Glutamatergic neuron (in vitro differentiated cells): ENCODE measurements around the gene NELFE. TPM values are rescaled to one million over a fixed set of nuclear protein-coding genes. Genes with fewer than 3 reads are reported as not detected.

Experiments used
- DNase-seq: peaks from one replicate; pipeline ENCODE4 v3.0.0; 2022
- H3K27ac Mint-ChIP-seq: one replicate; pipeline ENCODE4 v1.8.0; 2020; ENCODE audit warnings: mild to moderate bottlenecking, mixed read lengths, inconsistent platforms; ENCODE audit not compliant: unreplicated experiment
- H3K27me3 Mint-ChIP-seq: one replicate; pipeline ENCODE4 v1.8.0; 2020; ENCODE audit warnings: mild to moderate bottlenecking, moderate library complexity, mixed read lengths, inconsistent platforms; ENCODE audit not compliant: unreplicated experiment
- H3K36me3 Mint-ChIP-seq: one replicate; pipeline ENCODE4 v1.8.0; 2020; ENCODE audit warnings: mild to moderate bottlenecking, mixed read lengths, inconsistent platforms; ENCODE audit not compliant: unreplicated experiment
- H3K4me1 Mint-ChIP-seq: one replicate; pipeline ENCODE4 v1.8.0; 2020; ENCODE audit warnings: mild to moderate bottlenecking, low read depth, mixed read lengths, inconsistent platforms; ENCODE audit not compliant: unreplicated experiment
- H3K4me3 Mint-ChIP-seq: one replicate; pipeline ENCODE4 v1.8.0; 2020; ENCODE audit warnings: mild to moderate bottlenecking, mixed read lengths, inconsistent platforms; ENCODE audit not compliant: unreplicated experiment
- H3K9me3 Mint-ChIP-seq: one replicate; pipeline ENCODE4 v1.8.0; 2020; ENCODE audit warnings: mild to moderate bottlenecking, moderate library complexity, mixed read lengths, inconsistent platforms; ENCODE audit not compliant: unreplicated experiment
- total RNA-seq: library from RNA; stranded (reverse); fragmentation: NEBNext Ultra II Directional; extraction: Animal tissue kit (Norgen Biotek cat#: 25700); gene quantifications from one replicate; pipeline ENCODE4 v1.2.1, GENCODE V29; 2021; ENCODE audit not compliant: unreplicated experiment
- TF ChIP-seq, protein P1 (sequence below): fragments of 200-600 bp; sonication (generic); IDR thresholded peaks from one replicate; pipeline ENCODE4 v1.5.0; 2021; ENCODE audit not compliant: partially characterized antibody, unreplicated experiment

Gene NELFE
- total RNA-seq, 1 donor from 2014 or later = 52.7 TPM

DNA sequence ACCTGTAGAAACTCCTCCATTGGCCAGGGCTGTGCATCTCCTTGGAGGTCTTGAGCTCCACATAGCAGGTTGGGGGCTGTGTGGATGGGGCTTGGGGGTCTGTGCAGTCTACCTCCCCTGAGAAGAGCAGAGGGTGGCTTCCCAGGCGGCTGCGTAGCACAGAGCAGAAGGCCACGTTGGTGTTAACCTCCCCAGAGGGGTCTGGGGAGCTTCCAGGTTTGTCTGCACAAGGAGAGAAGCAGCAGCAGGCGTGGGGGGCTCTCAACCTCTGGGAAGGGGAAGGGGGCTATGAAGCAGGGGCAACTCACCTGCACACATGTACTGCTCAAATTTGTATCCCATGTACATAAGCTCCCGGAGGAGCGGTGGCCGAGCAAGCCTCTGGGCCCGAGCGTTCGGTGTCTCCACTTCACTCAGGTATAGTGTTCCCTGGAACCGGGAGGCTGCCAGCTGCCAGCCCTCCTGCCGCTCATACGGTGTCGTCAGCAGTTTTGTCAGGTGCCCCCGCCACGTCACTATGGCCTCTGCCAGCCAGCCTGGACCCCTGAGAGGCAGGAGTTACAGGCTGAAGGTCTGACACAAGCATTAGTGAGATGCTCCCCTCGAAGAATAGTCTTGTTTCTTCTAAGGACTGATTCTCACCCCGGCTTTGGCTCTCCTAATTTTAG is 12.0 kb upstream of the NELFE start:
- peaks cover 14% of the 10 kb centered on the region for H3K27me3 Mint-ChIP-seq
- peak overlapping the region; percentile 92 for H3K4me3 Mint-ChIP-seq
- H3K36me3 Mint-ChIP-seq = peaks cover 5% of the 10 kb centered on the region
- TF ChIP-seq, protein P1, sequence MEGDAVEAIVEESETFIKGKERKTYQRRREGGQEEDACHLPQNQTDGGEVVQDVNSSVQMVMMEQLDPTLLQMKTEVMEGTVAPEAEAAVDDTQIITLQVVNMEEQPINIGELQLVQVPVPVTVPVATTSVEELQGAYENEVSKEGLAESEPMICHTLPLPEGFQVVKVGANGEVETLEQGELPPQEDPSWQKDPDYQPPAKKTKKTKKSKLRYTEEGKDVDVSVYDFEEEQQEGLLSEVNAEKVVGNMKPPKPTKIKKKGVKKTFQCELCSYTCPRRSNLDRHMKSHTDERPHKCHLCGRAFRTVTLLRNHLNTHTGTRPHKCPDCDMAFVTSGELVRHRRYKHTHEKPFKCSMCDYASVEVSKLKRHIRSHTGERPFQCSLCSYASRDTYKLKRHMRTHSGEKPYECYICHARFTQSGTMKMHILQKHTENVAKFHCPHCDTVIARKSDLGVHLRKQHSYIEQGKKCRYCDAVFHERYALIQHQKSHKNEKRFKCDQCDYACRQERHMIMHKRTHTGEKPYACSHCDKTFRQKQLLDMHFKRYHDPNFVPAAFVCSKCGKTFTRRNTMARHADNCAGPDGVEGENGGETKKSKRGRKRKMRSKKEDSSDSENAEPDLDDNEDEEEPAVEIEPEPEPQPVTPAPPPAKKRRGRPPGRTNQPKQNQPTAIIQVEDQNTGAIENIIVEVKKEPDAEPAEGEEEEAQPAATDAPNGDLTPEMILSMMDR = no peak
- H3K4me1 Mint-ChIP-seq = peaks cover 8% of the 10 kb centered on the region
- no peak overlapping the region for H3K27ac Mint-ChIP-seq
- no peak for DNase-seq
- H3K9me3 Mint-ChIP-seq = peaks cover 20% of the 10 kb centered on the region

DNA sequence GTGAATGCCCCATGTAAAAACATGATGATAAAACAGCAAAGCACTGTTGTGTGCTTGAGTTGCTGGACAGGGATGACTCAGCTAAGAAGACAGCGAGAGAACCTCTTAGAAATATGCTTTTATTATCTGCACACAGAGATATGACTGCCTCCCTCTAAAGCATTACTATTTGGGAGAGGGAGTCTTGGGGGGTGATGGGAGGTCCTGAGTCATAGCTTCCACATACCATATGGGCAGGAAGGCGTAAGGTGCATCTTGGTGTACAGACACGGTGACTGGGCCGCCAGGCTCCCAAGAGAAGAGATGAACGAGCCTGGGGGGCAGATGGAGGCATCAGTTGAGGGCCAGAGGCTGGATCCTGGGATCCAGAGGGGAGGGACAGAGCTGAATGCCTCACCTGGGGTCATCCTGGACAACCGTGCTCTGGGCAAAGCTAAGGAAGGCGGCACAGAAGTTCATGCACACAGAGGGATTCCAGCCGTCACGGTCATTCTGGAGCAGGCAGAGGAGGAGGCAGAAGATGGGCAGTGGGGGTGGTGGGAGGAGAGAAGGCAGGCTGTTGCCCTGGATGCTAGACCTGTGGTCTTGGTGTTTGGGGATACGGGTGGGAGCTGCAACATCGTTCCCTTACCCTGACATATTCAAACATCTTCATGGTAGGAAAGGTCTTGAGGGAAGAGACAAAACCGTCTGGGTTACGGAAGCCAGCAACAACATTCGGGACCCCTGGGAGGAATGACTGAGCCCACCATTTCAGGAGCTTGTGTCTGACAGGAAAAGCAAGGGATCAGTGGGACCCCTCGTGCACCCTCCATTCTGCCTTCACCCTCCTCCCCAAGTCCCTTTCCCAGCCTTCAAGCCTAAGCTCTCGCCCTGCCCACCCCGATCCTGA is 11.2 kb upstream of the NELFE start:
- Mint-ChIP-seq H3K4me1 (peaks cover 8% of the 10 kb centered on the region), H3K4me3 (peak overlapping the region; percentile 52), H3K9me3 (peaks cover 16% of the 10 kb centered on the region), H3K36me3 (peaks cover 5% of the 10 kb centered on the region), H3K27ac (peak overlapping the region; percentile 4), H3K27me3 (peaks cover 14% of the 10 kb centered on the region)
- no peak for DNase-seq
- TF ChIP-seq, protein P1 = no peak

DNA sequence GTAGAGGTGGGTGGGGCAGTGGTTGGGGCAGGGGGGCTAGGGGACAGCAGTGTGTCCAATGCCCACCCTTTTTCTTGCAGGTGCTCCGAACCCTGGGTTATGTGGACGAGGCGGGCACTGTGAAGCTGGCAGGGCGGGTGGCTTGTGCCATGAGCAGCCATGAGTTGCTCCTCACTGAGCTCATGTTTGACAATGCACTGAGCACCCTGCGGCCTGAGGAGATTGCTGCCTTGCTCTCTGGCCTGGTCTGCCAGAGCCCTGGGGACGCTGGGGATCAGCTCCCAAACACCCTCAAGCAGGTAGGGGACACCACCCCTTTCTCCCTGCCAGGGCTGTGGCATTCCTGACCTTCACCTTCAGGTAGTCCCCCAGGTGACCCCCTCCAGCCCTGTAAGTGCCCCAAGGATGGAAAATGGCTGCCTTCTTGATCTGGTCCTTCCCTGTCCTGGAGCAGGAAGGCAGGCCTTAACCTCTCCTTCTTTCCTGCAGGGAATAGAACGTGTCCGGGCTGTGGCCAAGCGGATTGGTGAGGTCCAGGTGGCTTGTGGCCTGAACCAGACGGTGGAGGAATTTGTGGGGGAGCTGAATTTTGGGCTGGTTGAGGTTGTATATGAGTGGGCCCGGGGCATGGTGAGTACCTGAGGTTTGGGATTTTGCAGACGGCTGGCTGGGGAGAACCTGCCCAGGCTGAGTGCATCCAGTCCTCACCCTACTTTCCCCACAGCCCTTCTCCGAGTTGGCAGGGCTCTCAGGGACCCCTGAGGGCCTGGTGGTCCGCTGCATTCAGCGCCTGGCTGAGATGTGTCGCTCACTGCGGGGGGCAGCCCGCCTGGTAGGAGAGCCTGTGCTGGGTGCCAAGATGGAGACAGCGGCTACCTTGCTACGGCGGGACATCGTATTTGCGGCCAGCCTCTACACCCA is 10.3 kb upstream of the NELFE start:
- TF ChIP-seq, protein P1 = no peak
- H3K4me3 Mint-ChIP-seq = no peak overlapping the region
- DNase-seq = no peak
- H3K36me3 Mint-ChIP-seq = peaks cover 5% of the 10 kb centered on the region
- H3K9me3 Mint-ChIP-seq = peaks cover 16% of the 10 kb centered on the region
- no peak overlapping the region for H3K27ac Mint-ChIP-seq
- H3K4me1 Mint-ChIP-seq = peaks cover 8% of the 10 kb centered on the region
- peaks cover 14% of the 10 kb centered on the region for H3K27me3 Mint-ChIP-seq

DNA sequence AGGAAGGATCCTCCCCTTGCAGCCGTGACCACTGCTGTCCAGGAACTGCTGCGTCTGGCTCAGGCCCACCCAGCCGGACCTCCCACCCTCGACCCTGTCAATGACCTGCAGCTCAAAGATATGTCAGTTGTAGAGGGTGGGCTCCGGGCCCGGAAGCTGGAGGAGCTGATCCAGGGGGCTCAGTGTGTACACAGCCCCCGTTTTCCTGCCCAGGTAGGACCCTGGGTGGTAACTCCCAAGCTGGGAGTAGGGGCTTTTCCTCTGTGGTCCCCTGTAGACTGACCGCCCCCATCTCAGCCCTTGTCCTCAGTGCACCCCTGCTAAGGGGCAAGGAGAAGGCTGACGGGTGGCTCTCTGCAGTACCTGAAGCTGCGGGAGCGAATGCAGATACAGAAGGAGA is 9.6 kb upstream of the NELFE start:
- Mint-ChIP-seq H3K9me3 (peaks cover 14% of the 10 kb centered on the region), H3K4me3 (no peak overlapping the region), H3K27ac (no peak overlapping the region), H3K27me3 (peaks cover 14% of the 10 kb centered on the region), H3K36me3 (peaks cover 3% of the 10 kb centered on the region), H3K4me1 (peaks cover 7% of the 10 kb centered on the region)
- TF ChIP-seq, protein P1 = no peak
- DNase-seq = no peak
